Measurements from ENCODE around the gene HCAR3. TPM values are rescaled to one million over a fixed set of nuclear protein-coding genes. Genes with fewer than 3 reads are reported as not detected.
A peak's percentile ranks its signal among the peaks of the same experiment; 100 is the strongest.
"Not testable (repeated sequence)": the region's sequence is repeated elsewhere in the genome, so short reads cannot be mapped to it uniquely, and the experiment has no call there.

The HCAR3 gene
- polyA plus RNA-seq, 2 of the 4 experiments (the other 2 are of a cell fraction) = not detected

DNA sequence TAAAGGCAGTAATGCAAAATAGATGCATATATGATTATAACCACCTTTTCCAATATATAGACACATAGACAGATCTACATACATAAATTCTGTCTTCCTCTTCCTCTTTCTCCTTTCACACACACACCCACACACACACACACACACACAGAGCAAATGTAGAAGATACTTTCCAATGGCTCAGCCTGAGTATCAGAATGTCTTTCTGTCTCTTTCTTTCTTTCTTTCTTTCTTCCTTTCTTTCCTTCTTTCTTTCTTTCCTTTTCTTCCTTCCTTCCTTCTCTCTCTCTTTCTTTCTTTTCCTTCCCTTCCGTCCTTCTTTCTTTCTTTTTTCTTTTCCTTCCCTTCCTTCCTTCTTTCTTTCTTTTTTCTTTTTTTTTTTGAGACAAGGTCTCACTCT lies 5.3 kb downstream of the HCAR3 start:
- H3K4me2 ChIP-seq; H3K27ac ChIP-seq; POLR2A ChIA-PET; H3K4me1 ChIP-seq; H3K9me3 ChIP-seq; H3K4me3 ChIP-seq; DNase-seq (ENCODE audit: low read depth in 1 of 2, low spot score in 1 of 2): not testable (repeated sequence)
- FAIRE-seq (peak; percentile 7), ATAC-seq (peak in 1 of 2 experiments; percentile 7; a peak in 1 of 6 replicates)
- 70% methylated on average over 1 of the region's 1 CpG for WGBS (ENCODE audit: missing lambda C conversion rate)
- CTCF ChIA-PET = interaction anchor here (0.7 to 1.4 kb wide), 2 partner anchors 18 to 41 kb away, joined by 3 to 4 read pairs; no protein-coding TSS in a partner anchor

DNA sequence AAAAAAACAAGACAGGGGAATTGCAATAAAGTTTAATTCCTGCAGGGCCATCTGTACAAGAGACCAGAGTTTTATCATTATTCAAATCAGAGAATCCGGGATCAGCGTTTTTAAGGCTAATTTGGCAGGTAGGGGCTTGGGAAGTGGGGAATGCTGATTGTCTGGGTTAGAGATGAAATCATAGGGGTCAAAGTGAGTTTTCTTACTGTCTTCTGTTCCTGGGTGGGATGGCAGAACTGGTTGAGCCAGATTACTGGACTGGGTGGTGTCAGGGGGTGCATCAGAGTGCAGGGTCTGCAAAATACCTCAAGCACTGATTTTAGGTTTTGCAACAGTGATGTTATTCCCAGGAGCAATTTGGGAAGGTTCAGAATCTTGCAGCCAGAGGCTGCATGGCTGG lies 6.3 kb downstream of the HCAR3 start:
- DNase-seq (ENCODE audit: low read depth in 1 of 2, low spot score in 1 of 2); H3K4me2 ChIP-seq; H3K4me3 ChIP-seq; FAIRE-seq; POLR2A ChIA-PET; H3K4me1 ChIP-seq; H3K9me3 ChIP-seq; H3K27ac ChIP-seq: not testable (repeated sequence)
- peak in 1 of 2 experiments; percentile 18; a peak in 2 of 6 replicates for ATAC-seq
- WGBS (ENCODE audit: missing lambda C conversion rate) = 83% methylated on average over 2 of the region's 2 CpGs
- CTCF ChIA-PET = interaction anchor here (0.6 to 1.4 kb wide), 2 partner anchors 8 to 42 kb away, joined by 3 read pairs; no protein-coding TSS in a partner anchor

DNA sequence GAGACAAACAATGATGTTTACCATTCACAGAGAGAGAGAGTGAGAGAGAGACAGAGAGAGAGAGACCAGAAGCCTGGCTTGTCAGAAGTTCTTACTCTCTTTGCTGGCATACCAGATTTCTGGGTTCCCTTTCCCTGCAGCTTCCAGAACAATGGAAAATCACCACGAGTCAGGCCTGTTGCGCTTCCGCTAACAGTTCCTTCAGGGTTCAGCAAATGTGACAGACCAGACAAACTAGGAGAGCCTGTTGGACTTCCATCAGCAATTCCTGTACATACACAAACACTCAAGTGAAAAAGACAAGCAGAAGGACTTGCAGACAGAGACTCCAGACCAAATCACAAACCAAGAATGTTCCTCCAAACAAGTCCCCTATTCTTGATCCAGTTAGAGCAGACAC lies 7.3 kb downstream of the HCAR3 start:
- FAIRE-seq; H3K4me1 ChIP-seq; DNase-seq (ENCODE audit: low read depth in 1 of 2, low spot score in 1 of 2); H3K4me2 ChIP-seq; H3K9me3 ChIP-seq; POLR2A ChIA-PET; ATAC-seq; H3K27ac ChIP-seq; CTCF ChIA-PET; H3K4me3 ChIP-seq: not testable (repeated sequence)
- no CpG with 5 or more reads among the region's 3 CpGs for WGBS (ENCODE audit: missing lambda C conversion rate)

DNA sequence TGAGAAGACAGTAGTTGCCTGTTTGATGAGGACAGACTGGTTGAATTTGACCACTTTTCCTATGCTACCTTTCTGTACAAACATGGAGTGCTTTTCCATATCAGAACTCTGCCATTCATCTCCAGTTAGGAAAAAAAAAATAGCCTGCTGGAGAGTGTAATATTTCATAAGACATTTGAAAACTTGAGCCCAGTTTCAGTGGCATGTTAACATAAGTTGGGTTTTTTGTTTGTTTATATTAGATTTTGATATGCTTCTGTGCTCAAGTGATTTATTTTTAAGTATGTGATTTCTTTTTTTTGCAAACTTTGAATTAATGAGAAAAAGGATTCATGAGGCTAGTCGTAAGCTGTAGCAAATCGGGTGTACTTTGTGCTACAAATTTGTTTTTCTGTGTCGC lies 12.8 kb downstream of the HCAR3 start:
- DNase-seq (ENCODE audit: low read depth in 1 of 2, low spot score in 1 of 2); POLR2A ChIA-PET; H3K4me2 ChIP-seq; FAIRE-seq; H3K27ac ChIP-seq; ATAC-seq; CTCF ChIA-PET; H3K9me3 ChIP-seq; H3K4me1 ChIP-seq; H3K4me3 ChIP-seq: not testable (repeated sequence)
- WGBS (ENCODE audit: missing lambda C conversion rate) = 81% methylated on average over 3 of the region's 3 CpGs

DNA sequence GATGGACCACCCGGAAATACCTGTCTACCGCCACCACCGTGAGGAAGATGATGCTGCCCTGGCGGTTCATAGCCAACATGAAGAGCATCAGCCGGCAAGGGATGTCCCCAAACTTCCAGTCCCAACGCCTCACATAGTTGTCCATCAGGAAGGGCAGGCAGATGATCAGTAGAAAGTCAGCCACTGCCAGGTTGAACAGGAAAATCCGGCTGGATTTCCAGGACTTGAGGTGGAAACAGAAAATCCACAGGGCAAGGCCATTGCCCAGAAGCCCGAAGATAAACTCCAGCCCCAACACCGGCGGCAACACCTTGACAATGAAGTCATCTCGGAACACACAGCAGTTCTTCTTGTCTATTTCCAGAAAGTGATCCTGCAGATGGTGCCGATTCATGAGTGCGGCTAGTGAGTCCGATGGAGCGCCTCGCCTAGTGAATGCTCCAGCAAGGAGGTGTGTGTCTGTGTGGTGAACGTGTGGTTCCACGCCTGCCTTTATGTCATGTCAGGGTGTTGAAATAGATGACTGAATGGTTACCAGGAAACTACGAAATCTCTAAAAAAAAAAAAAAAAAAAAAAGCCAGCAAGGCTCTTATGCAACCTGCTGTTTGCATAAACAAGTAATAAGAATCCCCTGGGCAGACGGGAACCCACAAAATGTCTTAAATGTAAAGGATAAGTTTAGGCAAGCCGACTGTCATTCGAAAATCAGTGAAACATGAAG lies 13.6 kb downstream of the HCAR3 start, which contains the start of gene HCAR2:
TSS of gene HCAR2 (minus strand) at position 468 of the 722 bp plus-strand sequence. CDS start at position 394, 74 bp downstream.
- ATAC-seq, H3K9me3 ChIP-seq, H3K27ac ChIP-seq, CTCF ChIA-PET, H3K4me1 ChIP-seq, POLR2A ChIA-PET, FAIRE-seq, H3K4me3 ChIP-seq: not testable (repeated sequence)
- DNase-seq (ENCODE audit: low read depth in 1 of 2, low spot score in 1 of 2) = peak in 1 of 2 experiments; percentile 42
- H3K4me2 ChIP-seq = peak within 1 kb of the TSS; percentile 11; the same call in 1 of the 3 replicates
- WGBS (ENCODE audit: missing lambda C conversion rate) = 70% methylated on average over 22 of the region's 22 CpGs
- TF ChIP-seq CEBPB (IDR thresholded peaks at IDR 0.05) = peak; percentile 18 to 36; a peak in 1 of 4 replicates

DNA sequence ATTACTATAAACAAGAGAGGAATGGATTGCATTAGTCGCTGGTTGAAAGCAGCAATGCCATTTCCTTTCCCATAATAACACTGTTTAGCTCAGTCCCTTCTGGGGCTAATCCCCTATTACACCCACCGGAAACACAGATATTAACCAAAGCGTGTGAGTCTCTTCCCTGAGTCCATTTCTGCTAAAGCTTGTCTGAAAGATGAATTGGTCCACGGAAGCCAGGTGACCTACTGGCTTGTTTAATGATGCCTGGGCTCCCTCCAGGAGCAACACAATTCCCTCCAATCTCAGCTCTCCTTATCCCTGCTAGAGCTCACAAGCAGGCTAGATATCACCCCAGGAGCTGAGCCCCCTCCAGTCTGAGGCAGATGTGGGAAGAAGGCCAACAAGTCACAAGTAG lies 15.1 kb downstream of the HCAR3 start:
- H3K4me2 ChIP-seq; H3K27ac ChIP-seq; H3K9me3 ChIP-seq; POLR2A ChIA-PET; H3K4me3 ChIP-seq; DNase-seq (ENCODE audit: low read depth in 1 of 2, low spot score in 1 of 2); H3K4me1 ChIP-seq: not testable (repeated sequence)
- 83% methylated on average over 4 of the region's 4 CpGs for WGBS (ENCODE audit: missing lambda C conversion rate)
- CTCF ChIA-PET = interaction anchor here (0.6 kb wide), 1 partner anchor 49 kb away, joined by 3 read pairs; no protein-coding TSS in a partner anchor
- peak in 1 of 2 experiments; percentile 16; a peak in 3 of 6 replicates for ATAC-seq
- peak; percentile 32 for FAIRE-seq

DNA sequence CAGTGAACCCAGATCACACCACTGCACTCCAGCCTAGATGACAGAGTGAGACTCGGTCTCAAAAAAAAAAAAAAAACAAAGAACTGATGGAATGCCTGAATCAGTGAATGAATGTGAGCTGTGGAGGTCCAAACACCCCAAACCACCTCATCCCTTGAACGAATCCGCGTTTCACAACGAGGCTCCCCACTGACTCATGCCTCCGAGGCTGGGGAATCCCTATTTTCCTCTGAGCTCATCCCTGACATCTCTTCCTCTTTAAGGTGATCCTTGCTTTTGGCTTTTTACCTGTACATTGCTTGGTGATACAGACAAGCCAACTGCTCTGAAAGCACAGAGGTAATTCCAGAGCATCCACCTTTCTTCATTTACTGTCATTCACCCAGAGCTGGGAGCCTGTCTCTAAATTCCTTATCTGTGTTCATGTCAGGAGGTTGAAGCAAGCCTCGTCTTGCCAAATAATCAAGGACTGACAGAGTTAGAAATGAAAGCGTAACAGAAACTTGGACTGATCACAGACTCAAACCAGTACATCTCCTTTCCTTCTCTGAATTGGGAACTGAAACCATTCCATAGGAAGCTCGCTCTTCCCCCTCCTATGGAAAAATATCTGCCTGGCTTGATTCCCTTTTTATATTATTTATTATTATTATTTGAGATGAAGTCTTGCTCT lies 16.4 kb downstream of the HCAR3 start:
- peak; percentile 72; a peak in 5 of 6 replicates for ATAC-seq
- POLR2A ChIA-PET = not testable (repeated sequence)

DNA sequence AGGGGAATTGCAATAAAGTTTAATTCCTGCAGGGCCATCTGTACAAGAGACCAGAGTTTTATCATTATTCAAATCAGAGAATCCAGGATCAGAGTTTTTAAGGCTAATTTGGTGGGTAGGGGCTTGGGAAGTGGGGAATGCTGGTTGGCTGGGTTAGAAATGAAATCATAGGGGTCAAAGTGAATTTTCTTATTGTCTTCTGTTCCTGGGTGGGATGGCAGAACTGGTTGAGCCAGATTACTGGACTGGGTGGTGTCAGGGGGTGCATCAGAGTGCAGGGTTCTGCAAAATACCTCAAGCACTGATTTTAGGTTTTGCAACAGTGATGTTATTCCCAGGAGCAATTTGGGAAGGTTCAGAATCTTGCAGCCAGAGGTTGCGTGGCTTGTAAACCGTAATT lies 19.7 kb downstream of the HCAR3 start:
- not testable (repeated sequence) for ATAC-seq, FAIRE-seq
- 100% methylated on average over 2 of the region's 2 CpGs for WGBS (ENCODE audit: missing lambda C conversion rate)

More for the DNA sequence above, 16.4 kb downstream of the HCAR3 start:
- H3K9me3 ChIP-seq; CTCF ChIA-PET; DNase-seq (ENCODE audit: low read depth in 1 of 2, low spot score in 1 of 2); H3K4me2 ChIP-seq; H3K4me1 ChIP-seq; H3K4me3 ChIP-seq; H3K27ac ChIP-seq: not testable (repeated sequence)
- peak; percentile 87 for FAIRE-seq
- 14% methylated on average over 1 of the region's 9 CpGs for WGBS (ENCODE audit: missing lambda C conversion rate)

More for the DNA sequence above, 19.7 kb downstream of the HCAR3 start:
- CTCF ChIA-PET = interaction anchor here (1.0 kb wide), 1 partner anchor 59 kb away, joined by 3 read pairs; no protein-coding TSS in a partner anchor
- H3K4me3 ChIP-seq; H3K4me2 ChIP-seq; H3K4me1 ChIP-seq; DNase-seq (ENCODE audit: low read depth in 1 of 2, low spot score in 1 of 2); H3K9me3 ChIP-seq; POLR2A ChIA-PET; H3K27ac ChIP-seq: not testable (repeated sequence)
